Caki2 (cell line): Measurements from ENCODE around the gene KIAA1671. TPM values are rescaled to one million over a fixed set of nuclear protein-coding genes. Genes with fewer than 3 reads are reported as not detected.
"Not testable (repeated sequence)": the region's sequence is repeated elsewhere in the genome, so short reads cannot be mapped to it uniquely, and the experiment has no call there.

Experiments
- DNase-seq: peaks from one replicate; pipeline ENCODE4 v3.0.0-alpha.2; 2015; ENCODE audit warnings: low read depth
- in situ Hi-C: cut with HindIII; loops from 2 replicates; pipeline ENCODE4 v1.10.0; 2016; ENCODE audit warnings: low sequenced_read_pairs, low pct_unique_long_range_greater_than_20kb, mixed read lengths
- total RNA-seq: library from RNA; depleted of rRNA; stranded (reverse); fragments of >200 nt; shearing (Covaris generic); gene quantifications from 2 replicates; pipeline ENCODE4 v1.2.3, GENCODE V29; 2014; ENCODE audit warnings: low replicate concordance

Gene KIAA1671
- total RNA-seq, 1 experiment from 2014 or later = 11.7 TPM

GRCh38 chr22:25178348-25178747, 225.8 kb downstream of the KIAA1671 start:
- in situ Hi-C loops, DNase-seq: not testable (repeated sequence)

- in situ Hi-C loops, DNase-seq: not testable (repeated sequence)
Observed at GRCh38 chr22:25178869-25179631, 226.5 kb downstream of the KIAA1671 start.

- in situ Hi-C loops = no loop called here
- DNase-seq = no peak
Observed at GRCh38 chr22:25182131-25183110, 229.9 kb downstream of the KIAA1671 start.

GRCh38 chr22:25183949-25184619, 231.6 kb downstream of the KIAA1671 start:
- no peak for DNase-seq
- in situ Hi-C loops = no loop called here

GRCh38 chr22:25186140-25186539, 233.6 kb downstream of the KIAA1671 start:
- in situ Hi-C loops = no loop called here

GRCh38 chr22:25187469-25187868, 235.0 kb downstream of the KIAA1671 start:
- no peak for DNase-seq
- in situ Hi-C loops = no loop called here

More at GRCh38 chr22:25186140-25186539, 233.6 kb downstream of the KIAA1671 start:
- DNase-seq = no peak

GRCh38 chr22:25192406-25192805, 239.9 kb downstream of the KIAA1671 start:
- no peak for DNase-seq
- in situ Hi-C loops = no loop called here

GRCh38 chr22:25193130-25193529, 240.6 kb downstream of the KIAA1671 start:
- in situ Hi-C loops = no loop called here
- DNase-seq = no peak

- in situ Hi-C loops = no loop called here
- peak; percentile 22 for DNase-seq
Observed at GRCh38 chr22:25193548-25193947, 241.0 kb downstream of the KIAA1671 start.

GRCh38 chr22:25196326-25196725, 243.8 kb downstream of the KIAA1671 start:
- in situ Hi-C loops = no loop called here

GRCh38 chr22:25197340-25197739, 244.8 kb downstream of the KIAA1671 start:
- DNase-seq = peak; percentile 8
- in situ Hi-C loops = no loop called here

More at GRCh38 chr22:25196326-25196725, 243.8 kb downstream of the KIAA1671 start:
- DNase-seq = no peak

- no peak for DNase-seq
- in situ Hi-C loops = no loop called here
Observed at GRCh38 chr22:25199731-25200520, 247.4 kb downstream of the KIAA1671 start, which contains the start of gene CRYBB3. CRYBB3 (plus strand) TSS chr22:25199858; CDS start chr22:25201397, 1,539 bp downstream.

- in situ Hi-C loops = no loop called here
- DNase-seq = no peak
Observed at GRCh38 chr22:25200967-25201366, 248.5 kb downstream of the KIAA1671 start.

- DNase-seq = no peak
- in situ Hi-C loops = no loop called here
Observed at GRCh38 chr22:25201557-25202273, 249.2 kb downstream of the KIAA1671 start.

GRCh38 chr22:25202290-25202921, 249.9 kb downstream of the KIAA1671 start:
- in situ Hi-C loops = no loop called here
- peak; percentile 56 for DNase-seq

GRCh38 chr22:25203082-25203481, 250.6 kb downstream of the KIAA1671 start:
- in situ Hi-C loops = no loop called here
- DNase-seq = no peak

- in situ Hi-C loops, DNase-seq: not testable (repeated sequence)
Observed at GRCh38 chr22:25204547-25204946, 252.0 kb downstream of the KIAA1671 start.
